NCI-H1092 treated with DMSO at 0.1 percent for 48 hours (cell line): ENCODE measurements around the gene RAPGEF2.
"Not testable (repeated sequence)": the region's sequence is repeated elsewhere in the genome, so short reads cannot be mapped to it uniquely, and the experiment has no call there.

Experiments
- DNase-seq: peaks from one replicate; lab custom pipeline; 2025; lab: John Stamatoyannopoulos, UW

RAPGEF2 gene

GRCh38 chr4:159137176-159137575 is 34.3 kb downstream of the RAPGEF2 start:
- peak; percentile 25 for DNase-seq

- no peak for DNase-seq
Observed at GRCh38 chr4:159138436-159138835, 35.6 kb downstream of the RAPGEF2 start.

GRCh38 chr4:159141193-159141592 is 38.3 kb downstream of the RAPGEF2 start:
- no peak for DNase-seq

- no peak for DNase-seq
Observed at GRCh38 chr4:159142241-159142640, 39.4 kb downstream of the RAPGEF2 start.

GRCh38 chr4:159142681-159143384 is 40.0 kb downstream of the RAPGEF2 start:
- no peak for DNase-seq

- DNase-seq = no peak
Observed at GRCh38 chr4:159143687-159144086, 40.8 kb downstream of the RAPGEF2 start.

- no peak for DNase-seq
Observed at GRCh38 chr4:159144112-159144694, 41.3 kb downstream of the RAPGEF2 start.

- no peak for DNase-seq
Observed at GRCh38 chr4:159145318-159145991, 42.6 kb downstream of the RAPGEF2 start.

- no peak for DNase-seq
Observed at GRCh38 chr4:159145992-159146330, 43.1 kb downstream of the RAPGEF2 start.

- DNase-seq = no peak
Observed at GRCh38 chr4:159146488-159146887, 43.6 kb downstream of the RAPGEF2 start.

- no peak for DNase-seq
Observed at GRCh38 chr4:159148441-159148840, 45.6 kb downstream of the RAPGEF2 start.

GRCh38 chr4:159149666-159150065 is 46.8 kb downstream of the RAPGEF2 start:
- no peak for DNase-seq

GRCh38 chr4:159150396-159150795 is 47.5 kb downstream of the RAPGEF2 start:
- no peak for DNase-seq

GRCh38 chr4:159150821-159151390 is 48.0 kb downstream of the RAPGEF2 start:
- DNase-seq = no peak

- DNase-seq = no peak
Observed at GRCh38 chr4:159151689-159152088, 48.8 kb downstream of the RAPGEF2 start.

- DNase-seq = no peak
Observed at GRCh38 chr4:159152181-159152580, 49.3 kb downstream of the RAPGEF2 start.

- DNase-seq = no peak
Observed at GRCh38 chr4:159153669-159154068, 50.8 kb downstream of the RAPGEF2 start.

- DNase-seq = no peak
Observed at GRCh38 chr4:159155119-159155518, 52.2 kb downstream of the RAPGEF2 start.

GRCh38 chr4:159158083-159158617 is 55.3 kb downstream of the RAPGEF2 start:
- no peak for DNase-seq

GRCh38 chr4:159158985-159159384 is 56.1 kb downstream of the RAPGEF2 start:
- no peak for DNase-seq

- DNase-seq = no peak
Observed at GRCh38 chr4:159159611-159160010, 56.7 kb downstream of the RAPGEF2 start.

- DNase-seq = no peak
Observed at GRCh38 chr4:159160242-159160641, 57.4 kb downstream of the RAPGEF2 start.

- not testable (repeated sequence) for DNase-seq
Observed at GRCh38 chr4:159161436-159161835, 58.6 kb downstream of the RAPGEF2 start.
